Fibroblast of pulmonary artery (primary cell): Measurements from ENCODE around the gene GPATCH4.
A peak's percentile ranks its signal among the peaks of the same experiment; 100 is the strongest.
"Not testable (repeated sequence)": the region's sequence is repeated elsewhere in the genome, so short reads cannot be mapped to it uniquely, and the experiment has no call there.

Source experiments
- DNase-seq: peaks from one replicate; pipeline ENCODE4 v3.0.0-alpha.2; 2010; ENCODE audit warnings: low read depth
- H3K4me3 ChIP-seq: replicated peaks from 2 replicates; pipeline ENCODE4 v1.5.1; 2011; ENCODE audit warnings: low read depth, mild to moderate bottlenecking, control low read depth, low read length, moderate library complexity
- TF ChIP-seq, protein P1 (sequence below): IDR thresholded peaks from 2 replicates; pipeline ENCODE4 v1.5.1; 2011; ENCODE audit warnings: mild to moderate bottlenecking, control low read depth, low read length, inconsistent platforms; ENCODE audit errors: missing control alignments

The GPATCH4 gene

DNA sequence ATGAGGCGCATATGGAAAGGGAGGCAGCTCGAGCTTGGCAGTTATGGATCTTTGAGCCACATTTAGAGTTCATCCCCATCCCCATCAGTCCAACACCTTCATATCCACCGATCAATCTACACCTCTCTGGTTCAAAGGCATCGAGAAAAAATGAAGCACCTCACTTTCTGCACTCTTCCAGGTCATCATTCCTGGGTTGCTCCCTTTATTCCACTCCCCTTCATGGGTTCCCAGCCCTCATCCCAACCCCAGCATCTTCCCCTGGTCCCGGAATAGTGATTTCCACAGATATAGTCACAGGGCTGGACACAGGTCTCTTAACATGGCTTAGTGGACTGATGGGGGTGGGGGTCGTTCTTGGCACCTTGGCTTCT, 18.3 kb upstream of the GPATCH4 start:
- H3K4me3 ChIP-seq, result no peak overlapping the region
- TF ChIP-seq, protein P1, sequence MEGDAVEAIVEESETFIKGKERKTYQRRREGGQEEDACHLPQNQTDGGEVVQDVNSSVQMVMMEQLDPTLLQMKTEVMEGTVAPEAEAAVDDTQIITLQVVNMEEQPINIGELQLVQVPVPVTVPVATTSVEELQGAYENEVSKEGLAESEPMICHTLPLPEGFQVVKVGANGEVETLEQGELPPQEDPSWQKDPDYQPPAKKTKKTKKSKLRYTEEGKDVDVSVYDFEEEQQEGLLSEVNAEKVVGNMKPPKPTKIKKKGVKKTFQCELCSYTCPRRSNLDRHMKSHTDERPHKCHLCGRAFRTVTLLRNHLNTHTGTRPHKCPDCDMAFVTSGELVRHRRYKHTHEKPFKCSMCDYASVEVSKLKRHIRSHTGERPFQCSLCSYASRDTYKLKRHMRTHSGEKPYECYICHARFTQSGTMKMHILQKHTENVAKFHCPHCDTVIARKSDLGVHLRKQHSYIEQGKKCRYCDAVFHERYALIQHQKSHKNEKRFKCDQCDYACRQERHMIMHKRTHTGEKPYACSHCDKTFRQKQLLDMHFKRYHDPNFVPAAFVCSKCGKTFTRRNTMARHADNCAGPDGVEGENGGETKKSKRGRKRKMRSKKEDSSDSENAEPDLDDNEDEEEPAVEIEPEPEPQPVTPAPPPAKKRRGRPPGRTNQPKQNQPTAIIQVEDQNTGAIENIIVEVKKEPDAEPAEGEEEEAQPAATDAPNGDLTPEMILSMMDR, result no peak
- DNase-seq, result no peak

DNA sequence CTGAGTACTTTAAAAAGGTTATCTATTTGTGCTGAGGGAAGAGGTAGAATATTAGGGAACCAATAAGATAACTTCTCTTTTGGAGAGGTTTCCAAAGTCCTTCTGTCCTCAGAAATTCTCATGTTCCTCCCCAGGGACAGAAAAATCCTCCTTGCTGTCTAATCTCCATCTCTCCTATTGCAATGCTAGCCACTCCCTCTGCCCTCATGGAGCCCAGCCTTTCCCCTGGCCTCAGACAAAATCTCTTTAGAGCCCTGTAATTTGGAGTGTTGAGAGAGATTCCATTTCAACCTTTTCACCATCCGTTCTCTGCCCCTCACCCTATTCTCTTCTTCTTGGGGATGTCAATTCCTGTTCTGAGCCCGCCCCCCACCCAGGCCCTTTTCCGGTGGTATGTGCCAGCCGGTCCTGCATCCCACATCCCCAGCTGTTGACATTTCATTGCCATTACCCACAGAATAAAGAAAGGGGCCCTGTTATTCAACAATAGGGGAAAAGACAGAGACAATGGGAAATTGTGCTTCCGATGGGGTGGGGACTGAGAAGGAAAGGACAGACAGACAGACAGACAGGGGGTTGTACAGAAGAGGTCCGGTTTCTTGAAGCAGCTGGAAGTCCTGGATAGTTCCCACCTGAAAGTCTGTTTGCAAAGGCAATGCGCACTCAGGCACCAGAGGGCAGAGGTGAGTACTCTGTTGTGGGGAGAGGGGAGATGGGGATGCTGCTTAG, 17.7 kb upstream of the GPATCH4 start, which contains the start of gene HAPLN2:
Gene HAPLN2 (plus strand): TSS at position 563 of the 729 bp plus-strand sequence. CDS start 4,076 bp downstream, outside the sequence.
- DNase-seq, result peak; percentile 23
- H3K4me3 ChIP-seq, result no peak within 1 kb of the TSS
- TF ChIP-seq, protein P1, result peak; percentile 56

DNA sequence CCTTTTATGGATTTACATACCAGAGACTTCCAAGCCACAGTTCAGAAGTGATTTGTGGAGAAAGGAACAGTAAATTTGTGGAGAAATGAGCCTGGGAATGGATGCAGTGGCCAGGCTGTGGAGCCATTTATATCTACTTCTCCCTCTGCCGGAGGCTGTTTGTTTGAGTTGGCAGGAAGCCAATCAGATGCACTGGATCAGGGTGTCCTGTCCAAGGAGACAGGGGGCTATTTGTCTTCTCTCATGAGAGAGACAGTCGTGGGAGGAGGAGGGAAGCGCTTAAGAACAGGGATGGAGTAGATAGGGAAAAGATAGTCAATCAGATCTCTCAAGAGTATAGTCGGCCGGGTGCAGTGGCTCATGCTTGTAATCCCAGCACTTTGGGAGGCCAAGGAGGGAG, 15.2 kb upstream of the GPATCH4 start:
- TF ChIP-seq, protein P1, result peak; percentile 18
- peak; percentile 64 for DNase-seq

DNA sequence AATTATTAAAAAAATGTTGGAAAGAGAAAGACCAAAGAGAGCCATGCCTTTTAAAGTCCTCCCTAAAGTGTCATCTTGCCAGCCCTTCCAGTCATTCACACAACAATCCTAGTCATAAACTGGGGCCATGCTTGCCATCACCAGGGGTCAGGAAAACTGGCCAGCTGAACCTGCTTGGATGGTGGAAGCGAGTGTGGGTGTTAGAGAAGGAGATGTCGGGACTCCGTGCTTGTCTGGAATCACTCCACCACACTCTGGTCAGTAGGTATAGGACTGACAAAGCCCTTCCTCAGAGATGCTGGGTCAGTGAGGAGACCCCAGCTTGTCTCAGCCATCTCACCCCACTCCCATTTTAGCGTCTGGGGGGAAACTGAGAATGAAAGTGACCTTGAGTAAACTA, 14.7 kb upstream of the GPATCH4 start:
- no peak overlapping the region for H3K4me3 ChIP-seq
- TF ChIP-seq, protein P1, result no peak
- DNase-seq, result no peak

More for the DNA sequence above, 15.2 kb upstream of the GPATCH4 start:
- no peak overlapping the region for H3K4me3 ChIP-seq

DNA sequence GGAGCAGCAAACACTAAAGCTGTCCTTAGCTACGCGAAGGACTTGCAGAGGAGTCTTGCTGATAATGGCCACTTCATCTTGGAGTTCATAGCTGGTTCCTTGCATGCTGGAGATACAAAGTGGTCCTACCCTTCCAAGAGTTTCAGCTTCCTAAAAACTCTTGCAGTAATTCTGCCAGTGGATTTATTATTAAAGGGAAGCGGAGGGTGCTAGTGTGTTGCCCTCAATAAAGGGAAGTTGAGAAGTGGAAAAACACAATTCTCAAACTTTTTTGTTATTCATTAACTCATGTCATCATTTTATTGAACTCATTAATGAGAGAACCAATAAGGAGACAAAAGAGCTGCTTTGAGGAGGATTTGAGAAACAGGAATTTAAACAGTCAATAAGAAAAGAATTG, 11.4 kb upstream of the GPATCH4 start:
- no peak overlapping the region for H3K4me3 ChIP-seq
- no peak for DNase-seq
- TF ChIP-seq, protein P1, result no peak

DNA sequence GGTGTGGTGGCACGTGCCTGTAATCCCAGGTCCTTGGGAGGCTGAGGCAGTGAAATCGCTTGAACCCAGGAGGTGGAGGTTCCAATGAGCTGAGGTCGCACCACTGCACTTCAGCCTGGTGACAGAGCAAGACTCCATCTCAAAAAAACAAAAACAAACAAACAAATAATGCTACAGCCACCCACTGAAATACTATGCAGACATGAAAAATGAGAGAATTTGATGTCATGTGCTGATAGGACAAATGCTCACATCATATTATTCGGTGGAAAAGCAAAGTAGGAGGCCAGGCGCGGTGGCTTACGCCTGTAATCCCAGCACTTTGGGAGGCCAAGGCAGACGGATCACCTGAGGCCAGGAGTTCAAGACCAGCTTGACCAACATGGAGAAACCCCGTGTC, 8.8 kb upstream of the GPATCH4 start:
- not testable (repeated sequence) for DNase-seq, H3K4me3 ChIP-seq

DNA sequence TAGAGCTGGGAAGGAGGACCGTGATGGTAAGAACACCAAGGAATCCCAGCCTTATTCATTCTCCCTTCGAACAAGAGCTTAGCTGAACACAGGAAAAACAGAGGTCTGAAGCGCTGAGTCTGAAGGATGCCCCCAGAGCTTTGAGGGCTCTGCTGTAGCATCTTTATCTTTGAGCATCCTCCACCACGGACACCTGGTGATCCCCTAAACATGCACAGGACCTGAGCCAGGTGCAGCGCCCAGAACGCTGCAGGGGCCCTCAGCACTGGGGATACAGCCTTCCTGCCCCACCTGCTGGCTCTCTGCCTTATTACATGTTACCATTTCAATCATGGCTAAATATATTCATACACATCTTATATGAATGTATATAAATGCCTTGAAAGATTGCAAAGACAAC, 7.7 kb upstream of the GPATCH4 start:
- TF ChIP-seq, protein P1, result peak; percentile 57
- DNase-seq, result no peak
- no peak overlapping the region for H3K4me3 ChIP-seq
